ENCODE measurements around the gene KCNT1.

Gene KCNT1

DNA sequence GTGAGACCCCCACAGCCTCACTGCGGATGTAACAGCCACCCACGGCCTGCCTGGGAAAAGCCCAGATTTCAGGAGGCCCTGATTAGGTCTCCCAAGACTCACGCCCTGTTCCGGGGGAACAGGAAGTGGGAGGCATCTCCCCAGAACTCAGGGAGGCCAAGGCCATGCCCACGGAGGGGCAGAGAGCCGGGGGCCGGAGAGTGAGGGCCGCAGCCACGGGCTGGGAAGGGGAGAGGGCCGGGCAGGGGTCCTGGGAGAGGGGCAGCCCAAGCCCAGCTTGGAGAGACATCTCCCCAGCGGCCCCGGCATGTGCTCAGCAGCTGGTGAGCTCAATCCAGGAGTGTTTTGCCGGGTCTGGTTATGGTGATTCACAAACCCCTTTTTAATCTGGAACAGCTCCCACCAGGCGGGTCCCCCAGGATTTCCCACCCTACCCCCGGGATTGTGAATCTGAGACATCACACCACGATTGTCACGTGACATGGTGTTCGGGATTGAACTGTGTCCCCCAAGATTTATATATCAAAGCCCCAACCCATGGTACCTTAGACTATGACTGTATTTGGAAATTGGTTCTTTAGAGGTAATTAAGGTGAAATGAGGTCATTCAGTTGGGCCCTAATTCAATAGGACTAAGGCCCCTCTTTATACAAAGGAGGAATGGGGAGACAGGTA is 26.6 kb downstream of the KCNT1 start:
- DNase-seq, result no peak

DNA sequence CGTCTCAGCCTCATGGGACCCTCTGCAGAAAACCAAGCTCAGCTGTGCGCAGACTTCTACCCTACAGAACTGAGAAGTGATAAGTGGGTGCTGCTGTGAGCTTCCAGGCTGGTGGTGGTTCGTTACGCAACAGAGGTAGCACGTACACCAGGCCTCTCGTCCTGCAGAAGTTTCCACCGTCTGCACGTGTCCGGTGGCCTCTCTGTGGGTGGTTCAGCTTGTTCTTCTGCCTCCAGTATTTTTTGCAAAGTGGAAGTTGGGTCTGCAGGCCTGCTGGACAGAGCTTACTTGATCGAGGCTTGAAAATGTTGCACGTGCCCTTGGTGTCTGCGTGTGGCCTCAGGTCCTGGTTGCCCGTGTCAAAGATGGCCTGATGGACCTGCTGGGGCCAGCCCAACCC is 27.5 kb downstream of the KCNT1 start:
- no peak for DNase-seq

DNA sequence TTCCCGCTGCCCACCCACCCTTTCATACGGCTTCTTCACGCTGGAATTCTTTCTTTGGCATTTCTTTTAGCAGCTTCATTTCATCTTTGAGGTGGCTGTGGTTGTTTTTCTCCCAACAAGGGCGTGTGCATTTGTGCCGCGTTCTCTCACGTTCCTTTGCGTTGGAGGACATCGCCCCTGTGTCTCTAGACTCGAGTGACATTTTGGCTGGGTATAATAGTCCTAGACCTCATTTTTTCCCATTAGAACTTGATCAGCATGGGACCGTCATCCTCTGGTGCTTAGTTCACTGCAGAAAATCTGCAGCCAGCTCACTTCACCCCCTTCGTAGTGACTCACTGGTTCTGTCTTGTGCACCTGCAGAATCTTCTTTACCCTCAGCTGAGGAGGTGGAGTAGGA is 29.5 kb downstream of the KCNT1 start:
- DNase-seq, result no peak

DNA sequence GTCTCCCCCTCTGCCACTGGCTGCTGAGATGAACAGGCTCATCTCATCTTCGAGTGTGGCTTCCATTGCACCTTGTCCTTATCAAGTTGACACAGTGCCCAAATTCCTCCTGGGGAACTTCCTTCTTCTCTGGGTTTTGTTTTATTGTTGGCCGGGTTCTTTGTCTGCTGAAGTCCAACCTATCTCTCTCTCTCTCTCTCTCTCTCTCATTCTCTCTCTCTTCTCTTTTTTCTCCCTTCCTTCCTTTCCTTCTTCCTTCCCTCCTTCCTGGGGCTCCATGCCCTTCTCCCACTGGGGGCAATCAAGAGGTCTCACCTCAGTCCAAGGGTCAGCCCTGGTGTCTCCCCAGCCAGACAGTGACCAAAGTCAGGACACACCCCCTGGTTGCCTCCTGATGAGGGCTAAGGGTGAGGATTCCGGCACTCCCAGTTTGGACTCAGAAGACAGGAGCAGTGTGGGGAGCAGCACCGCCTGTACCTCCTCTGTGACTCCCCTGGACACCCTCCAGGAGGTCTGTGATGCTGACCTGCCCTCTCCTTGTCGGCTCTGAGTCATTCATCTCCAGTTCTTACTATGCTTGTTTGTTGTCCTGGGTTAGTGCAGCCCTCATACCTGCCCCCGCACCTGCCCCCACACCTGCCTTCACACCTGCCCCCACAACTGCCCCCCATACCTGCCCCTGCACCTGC is 30.7 kb downstream of the KCNT1 start:
- no peak for DNase-seq

DNA sequence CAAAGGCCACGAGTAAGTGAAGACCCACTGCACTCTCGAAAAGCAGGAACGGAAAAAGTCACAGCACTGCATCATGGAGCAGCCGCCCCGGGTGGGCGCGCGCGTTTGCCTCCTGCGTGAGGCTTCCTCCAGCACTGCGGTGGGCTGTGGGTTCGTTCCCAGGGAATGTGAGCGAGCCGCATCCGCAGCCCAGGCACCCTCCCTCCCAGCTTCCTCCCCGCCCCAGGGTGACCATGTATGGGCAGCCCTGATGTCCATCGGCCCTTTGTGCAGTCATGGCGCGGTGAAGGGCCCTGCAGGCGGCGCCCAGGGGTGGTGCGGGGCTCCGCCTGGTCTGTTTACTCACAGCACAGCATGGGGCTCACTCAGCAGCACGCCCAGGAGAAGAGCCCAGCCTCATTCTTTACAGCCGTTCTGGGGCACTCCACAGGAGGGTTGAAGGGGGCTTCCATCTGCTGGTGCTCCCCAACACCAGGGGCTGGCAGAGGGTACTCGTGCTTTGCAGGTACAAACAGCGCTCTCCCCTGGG is 32.7 kb downstream of the KCNT1 start:
- DNase-seq, result no peak

DNA sequence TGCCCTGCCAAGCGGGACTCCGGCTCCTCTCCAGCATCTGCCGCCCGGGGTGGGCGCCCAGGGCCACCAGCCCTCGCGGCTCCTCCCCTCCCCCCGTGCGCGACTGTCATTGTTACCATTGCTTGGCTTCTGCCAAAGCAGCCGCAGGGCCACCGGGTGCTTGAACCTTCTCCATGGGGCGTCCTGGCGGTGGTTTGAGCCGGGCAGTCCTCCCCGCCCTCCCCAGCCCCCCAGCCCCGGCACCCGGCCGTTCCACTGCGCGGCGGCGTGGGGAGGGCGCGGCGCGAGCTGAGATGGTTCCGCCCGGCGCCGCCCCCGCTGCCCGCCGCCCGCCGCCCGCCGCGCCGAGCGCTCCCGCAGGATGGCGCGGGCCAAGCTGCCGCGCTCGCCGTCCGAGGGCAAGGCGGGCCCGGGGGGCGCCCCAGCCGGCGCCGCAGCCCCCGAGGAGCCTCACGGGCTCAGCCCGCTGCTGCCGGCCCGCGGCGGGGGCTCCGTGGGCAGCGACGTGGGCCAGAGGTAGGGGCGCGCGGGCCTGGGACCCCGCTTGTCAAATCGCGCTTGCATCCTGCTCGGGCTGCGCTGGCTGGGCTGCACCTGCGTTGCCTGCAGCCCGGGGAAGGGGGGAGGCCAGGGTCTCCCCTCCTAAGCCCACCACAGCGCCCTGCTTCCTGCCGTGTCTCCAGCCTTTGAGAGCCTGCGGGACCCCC is 34.4 kb downstream of the KCNT1 start:
- no peak for DNase-seq

DNA sequence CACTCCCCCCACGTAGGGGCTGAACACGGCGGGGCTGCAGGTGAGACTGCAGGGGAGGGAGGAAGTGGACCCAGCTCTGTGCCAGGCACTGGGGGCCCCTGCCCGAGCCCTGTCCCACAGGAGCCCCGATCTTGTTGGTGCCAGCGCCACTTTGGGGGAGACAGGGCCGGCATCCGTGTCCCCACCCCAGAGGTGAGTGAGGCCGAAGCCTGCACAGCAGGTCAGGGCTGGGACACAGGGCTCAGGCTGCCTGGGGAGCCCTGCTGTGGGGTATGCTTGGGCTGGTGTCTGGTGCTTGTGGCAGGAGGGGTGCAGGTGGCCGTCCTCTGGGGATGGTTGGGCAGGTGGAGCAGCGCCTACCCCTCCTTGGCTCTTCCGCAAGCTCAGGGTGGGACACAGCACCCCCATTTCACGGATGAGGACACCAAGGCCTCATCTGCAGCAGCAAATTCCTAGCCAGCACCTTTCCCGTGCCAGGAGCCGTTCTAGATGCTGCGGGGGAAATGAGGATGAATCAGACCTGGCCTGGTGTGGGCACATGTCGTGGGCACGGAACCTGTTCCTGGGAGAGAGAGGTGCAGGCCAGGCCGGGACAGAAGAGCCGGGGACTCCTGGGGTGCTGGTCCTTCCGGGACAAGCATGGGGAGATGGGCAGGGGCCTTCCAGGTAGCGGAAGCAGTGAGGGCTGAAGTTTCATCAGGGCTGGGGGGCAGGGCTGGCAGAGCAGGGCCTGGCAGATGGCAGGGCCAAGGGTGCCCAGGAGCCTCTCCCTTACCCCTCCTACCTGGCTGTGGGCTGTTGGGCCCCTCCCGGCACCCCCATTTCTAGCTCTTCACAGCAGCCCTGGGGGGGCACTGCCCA is 35.2 kb downstream of the KCNT1 start:
- no peak for DNase-seq

DNA sequence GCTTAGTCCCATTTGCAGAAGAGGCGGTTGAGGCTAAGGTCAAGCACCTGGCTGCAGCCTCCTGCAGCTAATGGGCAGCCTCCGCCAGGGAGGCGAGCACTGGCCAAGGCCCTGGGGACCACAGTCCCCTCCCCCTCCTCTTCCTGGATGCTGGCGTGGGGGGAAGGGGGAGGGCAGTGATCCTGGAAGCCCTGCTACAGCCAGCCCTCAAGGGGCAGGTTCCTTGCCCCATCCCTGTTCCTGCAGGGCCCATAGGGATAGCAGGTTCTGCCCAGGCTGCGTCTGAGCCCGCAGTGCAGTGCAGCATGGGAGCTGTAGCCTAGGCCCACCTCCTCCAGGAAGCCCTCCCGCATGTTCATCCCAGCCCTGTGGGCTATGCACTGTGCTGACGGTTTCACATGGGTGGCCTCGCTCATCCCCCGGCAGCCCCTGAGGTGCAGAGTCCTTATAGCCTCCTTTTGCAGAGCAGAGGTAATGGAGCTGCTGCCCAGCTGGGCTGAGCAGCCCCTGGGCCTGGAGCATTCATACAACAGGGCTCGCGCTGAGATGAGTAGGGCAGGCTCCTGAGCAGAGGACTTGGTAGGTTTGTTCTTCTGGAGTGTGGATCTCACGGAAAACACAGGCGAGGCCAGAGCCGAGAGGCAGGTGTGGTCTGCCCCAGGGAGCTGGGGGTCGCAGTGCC is 36.0 kb downstream of the KCNT1 start:
- DNase-seq, result no peak

DNA sequence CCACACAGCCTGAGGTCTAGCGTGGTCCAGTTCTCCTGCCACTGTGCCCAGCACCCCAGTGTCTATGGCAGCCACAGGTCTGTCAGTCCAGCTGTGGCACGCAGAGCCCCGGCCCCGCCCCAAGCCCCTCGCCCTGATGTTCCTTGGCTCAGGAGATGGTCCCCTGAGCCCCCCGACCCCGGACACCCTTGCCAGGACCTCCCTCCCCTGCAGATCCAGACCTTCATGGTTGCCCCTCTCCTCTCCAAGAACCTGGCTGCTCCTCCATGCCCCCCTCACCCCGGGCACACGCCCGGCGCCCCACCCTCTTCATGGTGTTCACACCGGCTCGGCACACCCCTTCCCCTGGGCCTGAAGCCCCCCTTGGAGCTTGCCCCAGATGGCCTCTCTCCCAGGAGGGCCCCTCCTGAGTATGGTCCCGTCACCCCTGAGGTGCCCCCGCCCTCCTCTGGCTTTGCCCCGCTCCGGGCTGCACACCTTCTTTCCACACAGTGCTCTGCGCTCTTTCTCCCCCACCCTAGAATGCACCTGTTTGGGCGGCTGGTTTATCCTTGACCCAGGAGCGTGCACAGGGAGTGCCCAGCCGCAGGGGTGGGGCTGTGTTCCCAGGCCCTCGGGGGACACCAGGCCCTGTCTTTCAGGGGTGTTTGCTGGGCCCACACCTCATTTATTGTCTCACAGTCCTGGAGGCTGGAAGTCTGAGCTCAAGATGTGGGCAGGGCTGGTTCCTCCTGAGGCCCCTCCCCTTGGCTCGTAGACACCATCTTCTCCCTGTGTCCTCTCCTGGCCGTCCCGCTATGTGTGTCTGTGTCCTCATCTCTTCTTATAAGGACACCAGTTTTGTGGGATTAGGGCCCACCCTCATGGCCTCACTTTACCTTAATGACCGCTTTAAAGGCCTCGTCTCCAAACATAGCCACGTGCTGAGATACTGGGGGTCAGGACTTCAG is 37.6 kb downstream of the KCNT1 start:
- no peak for DNase-seq

DNA sequence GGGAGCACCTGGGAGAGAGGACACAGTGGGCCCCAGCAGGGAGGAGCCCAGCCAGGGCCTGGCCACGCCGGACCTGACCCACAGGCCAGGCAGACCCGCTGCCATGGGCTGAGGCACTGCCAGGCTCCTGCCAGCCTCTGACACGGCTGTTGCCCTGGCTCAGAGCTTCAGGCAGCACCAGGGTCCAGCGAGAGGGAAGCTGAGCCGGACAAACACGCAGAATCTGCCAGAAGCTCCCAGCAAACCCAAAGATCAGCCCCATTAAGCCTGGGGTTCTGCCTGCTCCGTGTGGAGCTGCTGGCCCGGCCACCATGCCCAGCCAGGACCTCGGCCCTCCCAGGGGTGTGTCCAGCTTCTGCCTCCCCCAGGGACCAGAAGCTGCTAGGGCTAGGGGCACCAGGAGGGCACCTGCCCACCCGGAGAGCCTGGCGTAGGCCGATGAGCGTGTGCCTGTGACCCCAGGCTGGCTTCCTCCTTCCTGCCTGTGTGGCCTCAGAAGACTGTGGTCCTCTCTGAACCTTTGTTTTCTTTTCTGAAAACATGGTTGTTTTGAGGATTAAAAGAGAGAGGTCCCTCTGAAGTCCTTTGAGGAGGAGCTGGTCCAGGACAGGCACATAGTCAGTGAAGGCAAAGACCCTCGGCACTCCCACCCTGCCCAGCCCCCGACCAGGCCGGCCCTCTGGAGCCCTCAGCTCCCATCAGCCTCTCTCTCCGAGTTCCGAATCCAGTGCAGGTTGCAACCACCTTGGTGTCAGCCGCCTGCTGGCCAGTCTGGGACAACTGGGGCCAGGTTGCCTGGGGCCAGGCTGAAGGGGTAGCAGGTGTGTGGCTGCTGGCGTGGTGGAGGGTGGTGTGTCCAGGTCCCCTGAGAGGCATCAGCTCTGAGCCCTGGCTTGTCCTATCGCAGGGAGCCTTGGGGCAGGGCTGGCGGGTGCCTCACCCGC is 39.6 kb downstream of the KCNT1 start:
- DNase-seq, result no peak

DNA sequence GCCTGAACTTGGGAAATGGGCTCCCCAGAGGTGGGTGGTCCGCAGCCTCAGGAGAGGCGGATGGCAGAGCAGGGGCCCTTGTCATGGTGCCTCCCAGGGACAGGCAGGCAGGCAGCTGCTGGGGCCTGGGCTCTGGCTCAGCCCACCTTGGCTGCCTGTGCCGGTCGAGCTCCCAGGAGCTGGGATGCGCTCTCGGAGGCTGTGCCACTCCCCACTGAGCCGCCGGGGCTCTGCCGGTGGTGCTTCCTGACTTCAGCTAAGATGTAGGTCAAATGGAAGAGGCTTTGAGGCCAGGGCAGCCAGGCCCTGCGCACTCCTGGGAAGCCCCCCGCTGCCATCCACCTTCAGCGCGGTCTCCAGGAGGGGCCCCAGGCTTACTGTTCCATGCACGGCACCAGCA is 41.0 kb downstream of the KCNT1 start:
- no peak for DNase-seq

DNA sequence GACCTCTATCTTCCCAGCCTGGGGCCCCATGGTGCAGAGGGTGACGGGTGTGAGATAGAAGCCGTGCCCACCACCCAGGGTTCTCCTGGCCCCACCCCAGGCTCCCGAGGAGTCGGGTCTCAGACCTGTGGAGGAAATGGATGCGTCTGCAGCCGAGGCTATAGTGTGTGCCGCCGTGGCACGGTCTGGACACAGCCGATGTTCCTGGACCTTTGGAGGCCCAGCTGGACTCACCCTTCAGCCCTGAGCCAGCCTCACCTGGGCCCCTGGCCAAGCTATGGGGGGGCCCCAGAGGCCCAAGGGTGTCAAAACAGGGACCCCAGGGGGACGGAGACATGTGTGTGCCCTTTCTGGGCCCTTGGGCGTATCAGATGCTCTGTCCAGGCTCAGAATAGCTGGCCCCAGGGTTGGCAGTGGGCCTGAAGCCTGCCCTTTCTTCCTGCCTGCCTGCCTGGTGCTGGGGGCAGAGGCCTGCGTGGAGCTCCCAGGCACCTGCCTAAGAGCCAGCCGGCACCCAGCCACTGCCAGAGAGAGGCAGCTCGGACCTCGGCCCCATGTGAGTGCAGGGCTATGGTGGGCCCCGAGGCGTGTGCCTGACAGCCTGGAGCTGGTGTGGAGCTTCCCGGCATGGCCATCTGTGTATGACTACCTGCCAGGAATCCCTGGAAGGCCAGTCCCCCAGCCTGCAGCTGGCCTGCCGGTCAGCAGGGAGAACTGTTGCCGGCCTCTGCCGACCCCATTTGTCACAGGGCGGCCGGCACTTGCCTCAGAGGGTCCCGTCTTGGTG is 41.8 kb downstream of the KCNT1 start:
- DNase-seq, result no peak

DNA sequence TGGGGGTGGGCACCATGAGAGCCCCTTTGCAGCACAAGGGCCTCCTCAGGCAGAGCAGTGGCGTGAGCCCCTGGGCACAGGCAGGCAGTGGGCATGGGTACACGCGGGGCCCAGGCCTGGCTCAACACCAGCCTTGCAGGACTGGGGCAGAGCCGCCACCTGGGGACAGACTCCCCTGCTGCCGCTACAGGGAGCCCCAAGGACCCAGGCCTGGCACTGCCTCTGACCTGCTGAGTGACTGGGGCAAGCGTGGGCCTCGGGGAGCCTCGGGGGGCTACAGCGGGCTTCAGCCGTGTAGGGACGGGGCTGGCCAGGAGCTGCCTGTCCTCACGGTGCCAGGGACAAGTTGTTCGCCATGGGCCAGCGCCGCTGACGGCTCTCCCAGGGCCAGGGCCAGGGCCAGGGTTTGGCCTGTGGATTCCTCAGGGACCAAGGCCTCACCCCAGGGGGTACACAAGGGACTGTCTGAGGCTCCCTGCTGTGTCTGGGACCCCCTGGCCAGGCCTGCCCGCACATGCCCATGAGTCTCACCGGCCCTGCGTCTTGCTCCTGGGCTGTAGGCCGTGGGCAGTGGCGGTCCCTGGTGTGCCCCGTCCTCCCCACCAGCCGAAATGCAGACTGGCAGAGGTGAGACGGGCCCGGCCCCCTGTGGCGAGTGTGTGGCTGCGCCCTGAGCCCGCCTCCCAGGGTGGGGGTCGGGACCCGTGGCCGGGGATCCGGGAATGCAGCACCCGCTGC is 42.5 kb downstream of the KCNT1 start:
- no peak for DNase-seq

DNA sequence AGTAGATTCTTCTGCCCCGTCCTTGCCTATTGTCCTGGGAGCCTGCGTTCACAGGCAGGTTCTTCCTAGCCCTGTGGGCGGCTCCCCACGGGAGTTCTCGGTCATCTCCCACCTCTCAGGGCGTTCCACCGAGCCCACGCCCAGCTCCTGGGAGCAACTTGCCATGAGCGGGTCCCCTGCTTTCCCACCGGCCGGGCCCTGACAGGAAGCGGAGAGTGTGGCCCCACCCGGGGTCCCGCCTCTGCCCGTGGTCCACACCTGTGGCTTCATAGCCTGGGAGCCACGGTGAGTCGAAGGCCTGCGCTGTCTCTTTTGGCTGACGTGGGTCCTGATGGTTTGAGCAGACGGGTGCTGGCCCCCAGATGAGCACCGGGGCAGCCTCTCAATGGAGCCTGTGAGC is 43.2 kb downstream of the KCNT1 start:
- no peak for DNase-seq

DNA sequence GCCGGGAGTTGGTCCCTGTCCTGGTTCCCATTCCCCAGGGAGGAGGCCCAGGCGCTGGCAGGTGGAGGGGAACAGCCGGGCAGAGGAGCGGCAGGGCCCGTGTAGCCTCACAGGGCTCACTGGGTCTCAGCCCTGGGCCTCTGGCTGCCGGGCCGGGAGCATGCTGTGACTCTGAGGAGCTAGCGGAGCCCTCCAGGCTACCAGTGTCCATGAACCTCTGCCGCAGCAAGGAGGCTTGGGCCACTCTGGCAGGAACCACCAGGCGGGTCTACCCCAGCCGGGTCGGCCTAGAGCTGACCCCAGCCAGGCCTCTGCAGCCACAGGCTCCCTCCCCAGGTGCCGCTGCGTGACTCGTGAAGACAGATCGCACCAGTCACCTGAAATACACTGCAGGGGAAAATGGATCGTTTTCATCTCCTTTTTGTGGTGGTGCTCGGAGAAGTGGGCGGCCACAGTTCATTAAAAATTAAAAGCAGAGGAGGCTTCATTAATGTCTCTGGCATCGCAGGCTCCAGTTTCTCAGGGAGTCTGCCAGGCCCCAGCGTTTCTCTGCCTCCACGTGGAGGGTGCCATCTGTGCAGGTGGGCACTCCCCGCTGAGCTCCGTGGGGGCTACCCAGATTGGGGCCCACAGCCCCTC is 43.8 kb downstream of the KCNT1 start:
- DNase-seq, result no peak

DNA sequence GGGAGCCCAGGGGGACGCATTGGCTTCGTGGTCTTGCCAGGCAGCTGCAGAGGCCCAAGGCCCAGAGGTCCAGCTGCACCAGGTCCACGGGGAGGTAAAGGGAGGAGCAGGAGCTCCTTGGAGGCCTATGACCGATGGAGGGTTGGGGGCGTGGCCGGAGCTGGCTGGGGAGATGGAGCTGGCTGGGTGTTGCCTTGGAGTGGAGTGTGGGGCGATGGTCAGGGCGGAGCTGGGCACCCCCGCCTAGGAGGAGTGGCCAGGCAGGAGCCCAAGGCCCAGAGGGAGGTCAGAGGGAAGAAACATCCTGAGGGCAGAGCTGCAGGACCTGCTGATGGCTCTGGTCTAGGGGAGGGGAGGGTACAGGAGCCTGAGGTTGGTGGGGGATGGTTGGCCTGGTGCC is 44.6 kb downstream of the KCNT1 start:
- DNase-seq, result no peak

DNA sequence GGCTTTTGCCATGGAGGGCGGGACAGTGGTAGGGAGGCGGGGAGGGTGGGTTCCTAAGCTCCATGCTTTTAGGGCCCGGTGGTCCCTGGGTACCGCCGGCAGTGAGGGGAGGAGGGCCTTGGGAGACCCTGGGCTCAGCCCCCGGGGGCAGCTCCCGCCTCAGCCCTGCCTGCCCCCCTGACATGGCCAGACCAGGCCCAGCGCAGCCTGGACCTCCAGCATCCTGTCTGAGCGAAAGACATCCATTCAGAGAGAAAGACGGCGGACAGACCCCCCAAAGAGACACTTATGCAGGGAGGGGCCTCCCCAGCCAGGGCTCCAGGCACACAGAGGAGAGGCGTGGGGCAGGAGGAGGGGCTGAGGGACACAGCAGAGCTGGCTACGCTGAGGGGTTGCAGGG is 45.3 kb downstream of the KCNT1 start:
- DNase-seq, result no peak

DNA sequence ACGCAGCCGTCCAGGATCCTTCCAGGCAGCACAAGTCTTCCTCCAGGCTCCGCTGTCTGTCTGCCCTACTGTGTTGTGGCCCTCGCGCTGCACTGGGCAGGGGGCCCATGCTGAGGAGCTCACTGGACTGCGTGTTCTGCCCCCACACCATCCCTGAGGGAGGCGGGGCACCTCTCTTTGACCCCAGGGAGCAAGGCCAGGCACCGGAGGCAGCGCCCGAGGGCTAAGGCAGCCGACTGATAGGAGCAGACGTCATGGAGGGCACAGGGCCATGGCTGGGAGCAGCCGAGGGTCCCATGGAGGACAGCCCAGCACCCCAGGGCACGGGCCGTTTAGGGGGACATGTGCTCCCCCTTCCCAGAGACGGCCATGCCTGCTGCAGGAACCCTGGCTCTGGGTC is 46.7 kb downstream of the KCNT1 start:
- no peak for DNase-seq

All from bone marrow (tissue), 2 donors.